Stimulated activated CD8-positive, alpha-beta memory T cell treated with anti-CD3 and anti-CD28 coated beads, Interleukin-2, amount 100 ng/mL, for 48 hours (primary cell): ENCODE results near the gene CIAO2A.

ENCODE experiments used
- DNase-seq, 2 donors: peaks; one replicate each; pipeline ENCODE4 v3.0.0-alpha.2; 2020; ENCODE audit warnings: low read depth in 2 of 2

CIAO2A gene

DNA sequence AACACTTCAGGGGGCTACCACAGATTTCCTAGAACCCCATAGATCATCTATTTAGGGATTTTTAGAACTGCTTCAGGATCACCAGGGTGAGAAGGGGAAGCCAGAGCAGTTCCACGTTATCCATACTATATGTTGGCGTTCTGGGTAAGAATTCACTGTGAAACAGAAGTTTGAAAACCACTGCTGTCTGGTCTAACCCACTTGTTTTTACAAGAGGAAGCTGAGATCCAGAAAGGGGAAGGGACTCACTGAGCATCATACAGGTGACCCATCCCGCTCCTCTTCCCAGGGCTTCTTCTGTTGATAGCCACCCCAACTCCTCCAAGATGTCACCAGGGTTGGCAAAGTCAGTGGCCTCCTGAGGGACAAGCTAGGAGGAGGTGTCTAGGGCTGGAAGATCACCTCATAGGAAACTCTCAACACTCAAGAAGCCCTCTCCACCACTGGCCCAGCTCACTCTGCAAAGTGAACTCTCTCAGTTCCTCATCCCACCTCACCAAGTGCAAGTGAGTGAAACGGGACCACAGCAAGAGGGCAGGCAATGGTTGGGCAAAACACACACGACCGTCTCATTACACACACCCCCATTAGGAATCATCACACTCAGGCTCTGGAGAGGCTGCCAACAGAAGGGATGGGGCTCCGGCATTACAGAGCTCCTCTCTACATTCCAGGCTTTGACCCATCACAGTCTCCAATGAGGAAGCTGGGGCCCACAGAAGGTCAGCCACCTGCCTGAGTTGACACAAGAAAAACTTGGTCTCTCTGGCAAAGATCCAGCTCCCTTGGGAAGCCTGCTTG is 49.1 kb downstream of the CIAO2A start:
- DNase-seq, result no peak

DNA sequence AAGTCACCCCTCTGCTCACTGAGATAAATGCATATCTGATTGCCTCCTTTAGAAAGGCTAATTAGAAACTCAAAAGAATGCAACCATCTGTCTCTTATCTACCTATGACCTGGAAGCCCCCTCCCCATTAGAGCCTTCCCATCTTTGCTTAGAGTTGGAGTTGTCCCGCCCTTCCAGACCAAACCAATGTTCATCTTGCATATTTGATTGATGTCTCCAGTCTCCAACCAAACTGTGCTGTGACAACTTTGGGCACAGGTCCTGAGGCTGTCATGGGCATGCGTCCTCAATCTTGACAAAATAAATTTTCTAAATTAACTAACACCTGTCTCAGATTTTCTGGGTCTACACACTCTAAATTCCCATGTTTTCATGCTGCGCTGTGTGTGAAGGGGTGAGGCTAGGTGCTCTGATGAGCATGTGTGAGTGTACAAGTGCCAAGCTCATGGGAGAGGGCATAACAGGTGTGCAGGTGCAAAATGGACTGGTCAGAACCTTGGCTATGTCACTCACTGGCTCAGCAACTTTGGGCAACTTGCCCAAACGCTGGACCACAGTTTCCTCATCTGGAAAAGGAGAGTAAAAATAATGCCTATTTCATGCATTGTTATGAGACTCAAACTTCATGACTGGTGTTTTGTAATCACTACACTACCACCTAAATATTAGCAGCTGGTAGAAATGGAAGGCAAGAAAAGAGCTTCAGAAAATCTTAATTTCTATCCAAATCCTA is 54.6 kb downstream of the CIAO2A start:
- DNase-seq, result no peak

DNA sequence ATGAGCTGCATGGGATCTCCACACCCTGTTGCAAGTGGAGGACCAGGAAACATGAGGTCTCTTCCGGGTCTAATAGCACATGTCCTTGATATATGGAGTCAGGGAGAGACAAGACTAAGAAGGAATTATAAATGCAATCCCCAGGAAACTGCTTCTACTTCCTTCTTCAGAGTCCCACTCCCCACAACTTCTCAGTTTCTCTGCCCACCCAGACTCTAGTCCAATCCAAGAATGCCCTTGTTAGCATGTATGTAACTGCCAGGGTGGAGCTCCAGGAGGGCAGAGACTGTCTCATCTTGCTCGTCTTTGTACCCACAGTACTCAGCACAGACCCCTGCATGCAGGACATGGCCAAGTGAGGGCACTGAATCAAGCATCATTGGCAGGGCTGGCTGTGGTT is 55.7 kb downstream of the CIAO2A start:
- no peak for DNase-seq

- DNase-seq, result no peak
Measured at GRCh38 chr15:64037116-64037515, 56.5 kb downstream of the CIAO2A start.

DNA sequence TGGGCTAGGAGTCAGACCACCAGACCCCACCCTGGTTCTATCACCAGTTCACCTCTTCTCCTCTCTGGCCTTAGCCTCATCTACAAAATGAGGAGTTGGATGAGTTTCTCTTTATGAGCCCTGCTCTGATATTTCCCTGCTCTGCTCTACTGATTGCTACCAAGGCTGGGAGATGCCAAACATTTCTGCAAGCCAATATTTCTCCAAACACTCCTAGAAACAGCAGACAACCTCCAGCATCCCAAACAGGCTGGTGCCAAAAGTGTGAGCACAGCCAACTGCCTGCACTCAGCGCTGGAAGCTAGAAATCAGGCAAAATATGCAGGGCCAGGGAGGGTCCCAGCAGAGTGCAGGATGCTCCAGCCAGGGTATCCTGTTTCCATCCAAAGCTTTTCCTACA is 58.1 kb downstream of the CIAO2A start:
- no peak for DNase-seq

DNA sequence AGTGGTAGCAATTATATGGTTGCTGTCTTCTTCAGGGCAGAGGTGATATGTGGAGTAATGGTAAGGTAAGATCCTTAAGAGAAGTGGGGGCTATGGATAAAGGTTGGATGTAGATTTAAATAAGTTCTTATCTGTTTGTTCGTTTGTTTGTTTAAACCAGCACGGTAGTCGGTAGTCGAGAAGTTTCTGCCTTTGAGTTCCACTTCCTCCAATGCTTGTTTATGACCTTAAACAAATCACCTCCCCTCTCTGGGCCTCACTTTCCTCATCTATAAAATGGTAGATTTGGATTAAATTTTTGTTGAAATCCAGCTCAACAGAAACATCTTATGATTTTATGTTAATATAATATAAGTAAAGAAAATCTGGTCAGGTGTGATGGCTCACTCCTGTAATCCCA is 59.1 kb downstream of the CIAO2A start:
- DNase-seq, result no peak

DNA sequence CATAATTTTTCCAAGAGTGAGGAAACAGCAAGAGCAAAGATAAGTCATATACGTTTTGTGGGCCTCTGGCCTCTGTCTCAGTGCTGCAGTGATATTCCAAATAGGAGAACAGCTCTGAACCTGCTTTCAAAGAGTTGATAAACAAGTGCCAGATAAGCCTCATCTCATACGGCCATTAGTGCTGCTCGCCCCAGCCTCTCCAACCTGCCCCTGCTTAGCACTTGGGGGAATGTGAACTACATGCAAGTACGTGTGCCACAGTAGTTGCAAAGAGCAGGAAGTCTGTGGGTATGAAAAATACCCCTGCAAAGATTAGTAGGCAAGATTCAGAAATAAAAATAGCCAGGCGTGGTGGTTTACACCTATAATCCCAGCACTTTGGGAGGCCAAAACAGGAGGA is 61.3 kb downstream of the CIAO2A start:
- no peak for DNase-seq

GRCh38 chr15:64030123-64030522 is 63.5 kb downstream of the CIAO2A start:
- DNase-seq, result no peak

GRCh38 chr15:64029633-64030032 is 64.0 kb downstream of the CIAO2A start:
- DNase-seq, result no peak

GRCh38 chr15:64029110-64029509 is 64.5 kb downstream of the CIAO2A start:
- DNase-seq, result no peak

DNA sequence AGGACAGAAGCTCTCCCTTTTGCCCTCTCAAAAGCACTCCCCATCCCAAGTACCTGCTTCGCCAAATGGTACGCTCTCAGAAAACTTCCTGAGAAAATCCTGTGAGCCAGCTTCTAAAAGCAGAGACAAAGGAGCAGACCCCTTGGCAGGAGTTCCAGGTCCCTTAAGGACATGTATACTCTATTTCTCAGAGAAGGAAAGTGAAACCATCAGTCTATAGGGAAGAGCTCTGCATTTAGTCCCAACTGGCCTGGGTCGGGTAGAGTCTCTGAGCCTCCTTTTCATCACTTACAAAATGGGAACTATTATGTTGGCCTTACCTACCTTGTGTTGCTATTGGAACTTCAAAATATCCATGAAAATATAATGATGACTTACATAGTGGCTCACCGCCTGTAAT is 67.0 kb downstream of the CIAO2A start:
- DNase-seq, result no peak

DNA sequence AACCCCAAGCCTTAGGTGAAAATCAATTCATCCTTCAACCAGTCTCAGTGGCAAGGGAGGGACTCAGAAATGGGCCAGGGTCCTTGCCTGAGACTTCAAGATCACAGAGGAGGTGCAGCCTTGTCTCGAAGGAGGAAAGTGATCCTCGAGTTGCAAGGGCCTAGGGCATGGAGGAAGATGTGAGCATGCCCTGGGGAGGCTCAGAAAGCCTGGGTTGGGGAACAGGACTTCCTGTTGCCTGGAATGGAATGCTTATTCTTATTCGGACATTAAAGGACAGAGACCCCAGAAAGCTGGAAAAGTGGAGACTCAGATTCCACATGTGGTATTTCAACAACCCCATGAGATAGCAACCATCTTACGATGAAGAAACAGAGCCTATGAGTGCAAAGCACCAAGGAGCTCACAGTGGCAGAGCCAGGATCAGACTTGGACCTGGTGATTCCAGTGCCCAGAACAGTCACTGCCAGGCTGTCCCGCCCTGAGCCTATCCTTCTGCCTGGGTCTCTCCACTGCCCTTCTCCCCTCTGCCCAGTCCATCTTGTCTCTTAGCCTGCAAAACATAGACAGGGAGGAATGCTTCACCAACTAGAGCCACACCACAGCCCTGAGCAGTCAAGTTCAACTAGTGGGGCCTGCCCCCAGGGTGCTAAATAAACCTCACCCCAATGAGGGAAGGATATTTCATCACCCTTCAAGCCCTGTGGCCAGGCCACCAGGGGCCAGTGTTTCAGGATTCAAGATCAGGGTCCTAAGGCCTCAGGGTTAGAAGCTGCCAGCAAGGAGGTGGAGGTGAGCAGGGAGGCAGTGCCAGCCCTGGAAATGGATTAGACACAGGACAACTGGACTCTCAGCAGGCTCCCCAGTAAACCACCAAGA is 69.2 kb downstream of the CIAO2A start:
- DNase-seq, result no peak

- DNase-seq, result no peak
Measured at GRCh38 chr15:64023220-64023619, 70.4 kb downstream of the CIAO2A start.

DNA sequence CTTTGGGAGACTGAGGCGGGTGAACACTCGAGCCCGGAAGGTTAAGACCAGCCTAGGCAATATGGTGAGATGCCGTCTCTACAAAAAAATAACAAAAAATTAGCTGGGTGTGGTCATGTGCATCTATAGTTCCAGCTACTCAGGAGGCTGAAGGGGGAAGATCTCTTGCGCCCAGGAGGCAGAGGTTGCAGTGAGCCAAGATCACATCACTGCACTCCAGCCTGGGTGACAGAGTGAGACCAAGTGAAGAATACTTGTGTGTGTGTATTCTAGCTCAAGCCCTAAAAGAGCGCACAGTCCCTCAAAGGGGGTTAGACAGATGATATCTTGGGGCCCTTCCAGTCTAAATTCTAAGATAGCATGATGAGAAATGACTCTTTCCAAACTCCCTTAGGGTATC is 71.1 kb downstream of the CIAO2A start:
- DNase-seq, result no peak
